IMR-90 (cell line): ENCODE data around the gene NEK5. TPM values are rescaled to one million over a fixed set of nuclear protein-coding genes. Genes with fewer than 3 reads are reported as not detected.
A peak's percentile ranks its signal among the peaks of the same experiment; 100 is the strongest.

Experiments used
- ATAC-seq: fragments of 200-7000 bp; cut with Tn5 transposase; 2 replicates; pipeline ENCODE4 v1.9.1; 2020; ENCODE audit warnings: low read depth, mild to moderate bottlenecking, moderate library complexity
- BruUV-seq: library from RNA; stranded (reverse); fragments of 400-500 nt; replicated peaks from 2 replicates; lab custom pipeline; 2021; lab: Mats Ljungman, UMichigan
- CTCF ChIA-PET: fragments of 300-600 bp; formaldehyde crosslinking; extraction: SDS; loops from one replicate; lab custom pipeline; 2021; ENCODE audit warnings: antibody characterized with exemption; lab: Yijun Ruan, JAX
- POLR2A ChIA-PET: fragments of 300-600 bp; sonication (Branson Sonifier 250); formaldehyde crosslinking; loops from one replicate; lab custom pipeline; 2022; ENCODE audit warnings: antibody characterized with exemption; ENCODE audit not compliant: unreplicated experiment; lab: Charles Lee
- DNase-seq: peaks from one replicate; pipeline ENCODE4 v3.0.0; 2013
- H2AFZ ChIP-seq: replicated peaks from 2 replicates; pipeline ENCODE3; 2013; ENCODE audit warnings: low read length, mild to moderate bottlenecking; ENCODE audit not compliant: poor library complexity
- H2AK5ac ChIP-seq: 2 replicates; pipeline ENCODE4 v1.6.1; 2013; ENCODE audit warnings: low read depth, low read length, inconsistent platforms
- H2AK9ac ChIP-seq: replicated peaks from 2 replicates; pipeline ENCODE3; 2013; ENCODE audit warnings: mild to moderate bottlenecking, low read depth, low read length, moderate library complexity; ENCODE audit not compliant: poor library complexity
- H2BK120ac ChIP-seq: 2 replicates; pipeline ENCODE4 v1.6.1; 2013; ENCODE audit warnings: low read depth, low read length, inconsistent platforms
- H2BK15ac ChIP-seq: 3 replicates; pipeline ENCODE4 v1.6.1; 2013; ENCODE audit warnings: low read depth, low read length, inconsistent platforms
- H2BK20ac ChIP-seq: 2 replicates; pipeline ENCODE4 v1.6.1; 2013; ENCODE audit warnings: low read depth, mild to moderate bottlenecking, inconsistent platforms, low read length, moderate library complexity
- H2BK5ac ChIP-seq: 2 replicates; pipeline ENCODE4 v1.6.1; 2013; ENCODE audit warnings: mild to moderate bottlenecking, low read depth, low read length, inconsistent platforms; ENCODE audit not compliant: poor library complexity, severe bottlenecking
- H3K14ac ChIP-seq: replicated peaks from 2 replicates; pipeline ENCODE4 v1.6.1; 2013; ENCODE audit warnings: low read depth, low read length, inconsistent platforms
- H3K18ac ChIP-seq: 2 replicates; pipeline ENCODE4 v1.6.1; 2013; ENCODE audit warnings: low read depth, low read length, control low read depth
- H3K23ac ChIP-seq: 2 replicates; pipeline ENCODE4 v1.6.1; 2013; ENCODE audit warnings: low read depth, low read length, inconsistent platforms
- H3K27ac ChIP-seq: 2 replicates; pipeline ENCODE4 v1.5.1; 2013; ENCODE audit warnings: mild to moderate bottlenecking, control low read depth, low read length; ENCODE audit not compliant: insufficient read depth
- H3K27me3 ChIP-seq: 2 replicates; pipeline ENCODE4 v1.6.1; 2013; ENCODE audit warnings: low read length; ENCODE audit not compliant: control insufficient read depth, insufficient read depth
- H3K36me3 ChIP-seq: 2 replicates; pipeline ENCODE4 v1.6.1; 2013; ENCODE audit warnings: low read length, mixed read lengths; ENCODE audit not compliant: control insufficient read depth, insufficient read depth
- H3K4ac ChIP-seq: 2 replicates; pipeline ENCODE4 v1.6.1; 2013; ENCODE audit warnings: low read depth, low read length, inconsistent platforms
- H3K4me1 ChIP-seq: 2 replicates; pipeline ENCODE4 v1.6.1; 2013; ENCODE audit warnings: low read length, mixed read lengths; ENCODE audit not compliant: control insufficient read depth, insufficient read depth
- H3K4me2 ChIP-seq: 2 replicates; pipeline ENCODE4 v1.6.1; 2013; ENCODE audit warnings: low read depth, mild to moderate bottlenecking, control low read depth, low read length, moderate library complexity
- H3K4me3 ChIP-seq: 2 replicates; pipeline ENCODE4 v1.5.1; 2013; ENCODE audit warnings: low read depth, mild to moderate bottlenecking, control low read depth, low read length, moderate library complexity; ENCODE audit not compliant: insufficient read depth
- H3K56ac ChIP-seq: 2 replicates; pipeline ENCODE4 v1.6.1; 2013; ENCODE audit warnings: low read length, inconsistent platforms; ENCODE audit not compliant: insufficient read depth; ENCODE audit errors: extremely low read depth
- H3K79me1 ChIP-seq, 2 experiments: 2 replicates each; pipeline ENCODE4 v1.6.1; 2013; ENCODE audit warnings: low read length in 2 of 2, inconsistent platforms in 1 of 2, low read depth in 1 of 2
- H3K9ac ChIP-seq: 2 replicates; pipeline ENCODE4 v1.6.1; 2013; ENCODE audit warnings: low read depth, low read length, control low read depth
- H3K9me1 ChIP-seq: 2 replicates; pipeline ENCODE4 v1.6.1; 2013; ENCODE audit warnings: low read length, inconsistent platforms; ENCODE audit not compliant: insufficient read depth
- H3K9me3 ChIP-seq: 2 replicates; pipeline ENCODE4 v1.6.1; 2013; ENCODE audit warnings: low read length; ENCODE audit not compliant: control insufficient read depth, insufficient read depth
- H4K20me1 ChIP-seq: 2 replicates; pipeline ENCODE4 v1.6.1; 2013; ENCODE audit warnings: low read length, inconsistent platforms; ENCODE audit not compliant: insufficient read depth
- H4K5ac ChIP-seq: 2 replicates; pipeline ENCODE4 v1.6.1; 2013; ENCODE audit warnings: mild to moderate bottlenecking, low read depth, low read length, control low read depth
- H4K8ac ChIP-seq, 2 experiments: 2 replicates each; pipeline ENCODE4 v1.6.1; 2013; ENCODE audit warnings: low read depth in 2 of 2, low read length in 2 of 2, control low read depth in 1 of 2, inconsistent platforms in 1 of 2
- H4K91ac ChIP-seq: 2 replicates; pipeline ENCODE4 v1.6.1; 2013; ENCODE audit warnings: low read depth, low read length, inconsistent platforms; ENCODE audit not compliant: insufficient read depth
- BHLHE40 ChIP-seq: fragments of 150-350 bp; IDR thresholded peaks from 2 replicates; pipeline ENCODE4 v1.6.1; 2016; ENCODE audit warnings: mild to moderate bottlenecking, low read depth, low read length
- CEBPB ChIP-seq: IDR thresholded peaks from 2 replicates; pipeline ENCODE4 v1.6.1; 2012; ENCODE audit warnings: low read depth, low read length, improper control_type of control experiment
- CHD1 ChIP-seq: IDR thresholded peaks from 2 replicates; pipeline ENCODE4 v1.6.1; 2012; ENCODE audit warnings: low read depth, low read length, improper control_type of control experiment
- CTCF ChIP-seq: conservative IDR thresholded peaks from 2 replicates; pipeline ENCODE4 v1.5.1; 2012; ENCODE audit warnings: mild to moderate bottlenecking, low read depth, low read length, improper control_type of control experiment
- ELK1 ChIP-seq: fragments of 150-350 bp; IDR thresholded peaks from 2 replicates; pipeline ENCODE4 v1.6.1; 2016; ENCODE audit warnings: low read depth, mild to moderate bottlenecking, low read length, moderate library complexity, borderline replicate concordance
- FOS ChIP-seq: fragments of 150-350 bp; IDR thresholded peaks from 2 replicates; pipeline ENCODE4 v1.6.1; 2016; ENCODE audit warnings: low read depth, low read length
- MAFK ChIP-seq: IDR thresholded peaks from 2 replicates; pipeline ENCODE4 v1.6.1; 2012; ENCODE audit warnings: low read depth, low read length, improper control_type of control experiment
- MXI1 ChIP-seq: IDR thresholded peaks from 2 replicates; pipeline ENCODE4 v1.6.1; 2012; ENCODE audit warnings: low read depth, mild to moderate bottlenecking, low read length, moderate library complexity, borderline replicate concordance
- NFE2L2 ChIP-seq: fragments of 150-350 bp; IDR thresholded peaks from 2 replicates; pipeline ENCODE4 v1.6.1; 2016; ENCODE audit warnings: low read depth, mild to moderate bottlenecking, low read length
- POLR2A ChIP-seq: IDR thresholded peaks from 2 replicates; pipeline ENCODE4 v1.6.1; 2012; ENCODE audit warnings: mild to moderate bottlenecking, low read depth, low read length
- RAD21 ChIP-seq: IDR thresholded peaks from 2 replicates; pipeline ENCODE4 v1.6.1; 2012; ENCODE audit warnings: low read length, improper control_type of control experiment
- RCOR1 ChIP-seq: IDR thresholded peaks from 2 replicates; pipeline ENCODE4 v1.6.1; 2012; ENCODE audit warnings: mild to moderate bottlenecking, low read length, improper control_type of control experiment; ENCODE audit not compliant: insufficient replicate concordance
- RFX5 ChIP-seq: IDR thresholded peaks from 2 replicates; pipeline ENCODE4 v1.8.0; 2012; ENCODE audit warnings: low read depth, mild to moderate bottlenecking, low read length, moderate library complexity
- SMC3 ChIP-seq: fragments of 150-350 bp; IDR thresholded peaks from 2 replicates; pipeline ENCODE4 v1.6.1; 2016; ENCODE audit warnings: low read depth, mild to moderate bottlenecking, antibody characterized with exemption, low read length, moderate library complexity
- USF2 ChIP-seq: fragments of 150-350 bp; IDR thresholded peaks from 2 replicates; pipeline ENCODE4 v1.6.1; 2017; ENCODE audit warnings: mild to moderate bottlenecking, antibody characterized with exemption, low read length, low read depth
- WGBS, 2 experiments: methylation state at CpG; one replicate each; pipeline versions ENCODE4 v1.1.5 to v1.1.7; 2013; ENCODE audit warnings: missing lambda C conversion rate in 2 of 2; ENCODE audit not compliant: insufficient read length in 1 of 2; ENCODE audit errors: extremely low coverage in 2 of 2; 5-methylcytosine and 5-hydroxymethylcytosine counted together
- dilution Hi-C: fragments of 300-500 bp; cut with HindIII; formaldehyde crosslinking; loops from one replicate; pipeline ENCODE4 v1.14.3; 2018; ENCODE audit warnings: low sequenced_read_pairs; ENCODE audit not compliant: unreplicated experiment
- in situ Hi-C: fragments of 300-500 bp; cut with MboI; formaldehyde crosslinking; loops from 3 replicates; pipeline ENCODE4 v1.14.3; 2019; ENCODE audit warnings: low sequenced_read_pairs, inconsistent platforms, mixed read lengths
- intact Hi-C: fragments of 100-400 bp; cut with micrococcal nuclease; formaldehyde crosslinking; loops from 2 replicates; pipeline ENCODE4 v1.10.0; 2022
- polyA plus RNA-seq, 3 experiments: library from polyadenylated mRNA; depleted of rRNA; stranded (reverse); fragments of >200 nt; gene quantifications; 2 replicates each; pipeline ENCODE4 v1.2.3, GENCODE V29; 2012; ENCODE audit warnings: low replicate concordance in 1 of 3
- total RNA-seq: library from RNA; depleted of rRNA; stranded (reverse); fragments of >200 nt; gene quantifications from 2 replicates; pipeline ENCODE4 v1.2.3, GENCODE V29; 2012

Gene NEK5
- total and polyA plus RNA-seq, 2 of the 4 experiments (the other 2 are of a cell fraction) = not detected

GRCh38 chr13:52158629-52159158 lies 29.8 kb upstream of the NEK5 start:
- Histone ChIP-seq H3K56ac (peak overlapping the region; percentile 77; the same call in 1 of the 2 replicates), H2BK20ac (no peak overlapping the region), H3K9me3 (no peaks in the 10 kb centered on the region), H3K4me2 (peak overlapping the region; percentile 93), H3K14ac (peak overlapping the region; percentile 80; the same call in 1 of the 2 replicates), H4K20me1 (no peaks in the 10 kb centered on the region), H4K91ac (peak overlapping the region; percentile 88), H3K79me1 (peaks cover 17 to 20% of the 10 kb centered on the region in 2 experiments), H3K36me3 (0 out of 2 replicates have a peak, but pooled peaks cover 1% of the 10 kb centered on the region), H3K4me3 (peak overlapping the region; percentile 82), H2AK9ac (peak overlapping the region; percentile 95), H4K5ac (peak overlapping the region; percentile 56), H2BK5ac (peak overlapping the region; percentile 60), H3K9me1 (peaks cover 6% of the 10 kb centered on the region; the same call in 1 of the 2 replicates), H3K4me1 (peaks cover 7% of the 10 kb centered on the region), H3K27me3 (no peaks in the 10 kb centered on the region), H3K9ac (peak overlapping the region; percentile 88), H3K27ac (peak overlapping the region; percentile 80), H4K8ac (peak overlapping the region; percentile 77 to 85), H2BK120ac (peak overlapping the region; percentile 53; the same call in 1 of the 2 replicates), H2AFZ (peak overlapping the region; percentile 95), H3K18ac (peak overlapping the region; percentile 23), H2AK5ac (no peak overlapping the region), H2BK15ac (no peak overlapping the region; the same call in 2 of the 3 replicates), H3K23ac (peak overlapping the region; percentile 86), H3K4ac (peak overlapping the region; percentile 83)
- intact Hi-C loops = no loop called here
- ChIA-PET CTCF (interaction anchor here (1.3 kb wide), 1 partner anchor 292 kb away, joined by 3 read pairs; no protein-coding TSS in a partner anchor), POLR2A (interaction anchor here (0.6 kb wide), 1 partner anchor 291 kb away, joined by 3 read pairs; no protein-coding TSS in a partner anchor)
- peak; percentile 57 for ATAC-seq
- DNase-seq = peak; percentile 28
- BruUV-seq = no TSS peak
- 0% methylated on average over 1 of the region's 17 CpGs; no CpG with 5 or more reads in 1 of the 2 experiments for WGBS, 2 experiments
- in situ Hi-C loops = no loop called here
- dilution Hi-C loops = no loop called here
- TF ChIP-seq POLR2A (no peak), RAD21 (no peak), NFE2L2 (no peak), CEBPB (no peak), FOS (no peak), MXI1 (no peak), ELK1 (no peak), CTCF (no peak), USF2 (no peak), RFX5 (no peak), CHD1 (no peak), SMC3 (no peak), RCOR1 (no peak), MAFK (no peak), BHLHE40 (no peak)
